ENCODE results near the gene SORL1-AS1.

Gene SORL1-AS1

GRCh38 chr11:121464352-121464946, 11.7 kb upstream of the SORL1-AS1 start:
- no CpG with 5 or more reads among the region's 11 CpGs for WGBS (ENCODE audit: extremely low coverage, insufficient read length, low lambda C conversion rate)
- Mint-ChIP-seq H3K4me3 (no peak overlapping the region), H3K4me1 (peaks cover 87 to 90% of the 10 kb centered on the region in 2 experiments), H3K27ac (peak overlapping the region; percentile 27 to 88 (median 32); a peak in 5 of 7 replicates), H3K27me3 (ENCODE audit: low read depth) (no peaks in the 10 kb centered on the region), H3K36me3 (ENCODE audit: insufficient read depth in 1 of 3, low read depth in 3 of 3) (peaks cover 3 to 9% (median 6%) of the 10 kb centered on the region in 3 experiments; a peak in 6 of 7 replicates), H3K9me3 (no peaks in the 10 kb centered on the region)
- no peak overlapping the region for H2BK5ac ChIP-seq (ENCODE audit: insufficient read length, low read length)
- no peak overlapping the region for H2AFZ ChIP-seq (ENCODE audit: low read length)
- no peak overlapping the region for H3K27ac ChIP-seq (ENCODE audit: insufficient read length, low read depth, low read length)
- no peak overlapping the region for H3K4me2 ChIP-seq (ENCODE audit: insufficient read depth, insufficient read length, low read length)
- H4K20me1 ChIP-seq (ENCODE audit: control insufficient read depth, insufficient read depth, insufficient read length), result no peaks in the 10 kb centered on the region
- no peak overlapping the region for H3K18ac ChIP-seq (ENCODE audit: insufficient read length, low read depth, low read length)
- no peak for TF ChIP-seq CTCF (conservative IDR thresholded peaks at IDR 0.05)
- H4K8ac ChIP-seq (replicated peaks; ENCODE audit: insufficient read length, low read depth, low read length), result no peak overlapping the region
- peaks cover 37% of the 10 kb centered on the region; the same call in 1 of the 2 replicates for H3K4me1 ChIP-seq (ENCODE audit: insufficient read depth, low read length)
- no peak overlapping the region for H2BK20ac ChIP-seq (ENCODE audit: low read depth, low read length, poor library complexity, severe bottlenecking)
- no peak overlapping the region for H4K5ac ChIP-seq (ENCODE audit: insufficient read length, low read depth, low read length)
- H3K23me2 ChIP-seq (ENCODE audit: insufficient read length, low read depth, low read length, poor library complexity, severe bottlenecking), result no peaks in the 10 kb centered on the region
- H3K23ac ChIP-seq (ENCODE audit: insufficient read length, low read depth, low read length), result no peak overlapping the region
- H3K79me1 ChIP-seq (ENCODE audit: insufficient read depth, low read depth, low read length, poor library complexity, severe bottlenecking), result peaks cover 9% of the 10 kb centered on the region
- H3K9ac ChIP-seq (ENCODE audit: extremely low read depth, insufficient read length, low read length), result no peak overlapping the region
- DNase-seq, result peak; percentile 56
- no peak overlapping the region for H4K91ac ChIP-seq (ENCODE audit: insufficient read length, low read depth, low read length)
- no peak overlapping the region for H3K4ac ChIP-seq (ENCODE audit: low read depth, low read length)
- H2BK12ac ChIP-seq (ENCODE audit: insufficient read length, low read depth, low read length), result no peak overlapping the region
- no peak overlapping the region for H2BK15ac ChIP-seq (ENCODE audit: low read depth, low read length)
- no peak overlapping the region for H3T11ph ChIP-seq (ENCODE audit: low read length)
- no peak overlapping the region for H2BK120ac ChIP-seq (ENCODE audit: low read depth, low read length, poor library complexity, severe bottlenecking)
- H3K79me2 ChIP-seq (ENCODE audit: insufficient read depth, low read length), result peaks cover 16% of the 10 kb centered on the region; the same call in 1 of the 2 replicates
- H3K9me3 ChIP-seq (ENCODE audit: control insufficient read depth, low read depth, low read length), result no peaks in the 10 kb centered on the region
- H2AK5ac ChIP-seq (ENCODE audit: insufficient read length, low read length), result no peak overlapping the region
- H3K14ac ChIP-seq (ENCODE audit: insufficient read depth, low read length), result no peak overlapping the region
- no peak overlapping the region for H3K56ac ChIP-seq (ENCODE audit: insufficient read length, low read depth, low read length)
- H3K27me3 ChIP-seq (ENCODE audit: insufficient read depth, low read length), result no peaks in the 10 kb centered on the region
